GM12878 (cell line): ENCODE measurements around the gene TMCC2. TPM values are rescaled to one million over a fixed set of nuclear protein-coding genes. Genes with fewer than 3 reads are reported as not detected.

Experiments used
- ATAC-seq: fragments of 200-7000 bp; cut with Tn5 transposase; 3 replicates; pipeline ENCODE4 v1.9.1; 2020; ENCODE audit warnings: mild to moderate bottlenecking, moderate library complexity
- BruUV-seq: library from RNA; stranded (reverse); fragments of 400-500 nt; replicated peaks from 2 replicates; lab custom pipeline; 2021; lab: Mats Ljungman, UMichigan
- CTCF ChIA-PET: fragments of 300-600 bp; sonication (Branson Sonifier 250); formaldehyde crosslinking; extraction: SDS; loops from one replicate; lab custom pipeline; 2021; ENCODE audit warnings: inconsistent platforms; lab: Yijun Ruan, JAX
- POLR2A ChIA-PET: fragments of 350-600 bp; formaldehyde crosslinking; extraction: SDS; loops from one replicate; lab custom pipeline; 2021; ENCODE audit warnings: inconsistent platforms; lab: Charles Lee
- RAD21 ChIA-PET: fragments of 300-600 bp; sonication (Branson Sonifier 250); formaldehyde crosslinking; loops from one replicate; lab custom pipeline; 2023; ENCODE audit warnings: antibody characterized with exemption; ENCODE audit not compliant: unreplicated experiment; lab: Charles Lee
- SMC1A ChIA-PET: fragments of 300-600 bp; sonication (Branson Sonifier 250); formaldehyde crosslinking; loops from one replicate; lab custom pipeline; 2023; ENCODE audit not compliant: unreplicated experiment, uncharacterized antibody; lab: Charles Lee
- DNase-seq: peaks from one replicate; pipeline ENCODE4 v3.0.0-alpha.2; 2011; ENCODE audit warnings: low read depth, low spot score
- FAIRE-seq: peaks from 3 replicates; lab custom pipeline; 2011; peaks lifted over from hg19 to GRCh38; lab: Jason Lieb, UNC
- H2AFZ ChIP-seq: 2 replicates; pipeline ENCODE4 v1.6.0; 2011; ENCODE audit warnings: low read depth, low read length, control low read depth; ENCODE audit not compliant: control insufficient read depth
- H3K27ac ChIP-seq: 2 replicates; pipeline ENCODE4 v1.5.1; 2011; ENCODE audit warnings: control low read depth; ENCODE audit not compliant: control insufficient read depth, insufficient read depth
- H3K27me3 ChIP-seq, 2 experiments: replicated peaks in 1 of 2; 2 replicates each; pipeline versions ENCODE4 v1.6.0 to v1.6.1; 2011; ENCODE audit warnings: low read length in 1 of 2; ENCODE audit not compliant: control insufficient read depth in 2 of 2, insufficient read depth in 2 of 2
- H3K36me3 ChIP-seq, 2 experiments: 2 replicates each; pipeline ENCODE4 v1.5.1; 2011; ENCODE audit warnings: low read length in 1 of 2; ENCODE audit not compliant: control insufficient read depth in 2 of 2, insufficient read depth in 2 of 2
- H3K4me1 ChIP-seq: 2 replicates; pipeline ENCODE4 v1.6.1; 2011; ENCODE audit warnings: mild to moderate bottlenecking, low read length, moderate library complexity, mixed read lengths; ENCODE audit not compliant: control insufficient read depth, insufficient read depth
- H3K4me2 ChIP-seq: 2 replicates; pipeline ENCODE4 v1.6.0; 2011; ENCODE audit warnings: control low read depth; ENCODE audit not compliant: control insufficient read depth, insufficient read depth
- H3K4me3 ChIP-seq: fragments of 200-600 bp; sonication (generic); 2 replicates; pipeline ENCODE4 v1.5.1; 2016
- H3K79me2 ChIP-seq: 2 replicates; pipeline ENCODE4 v1.6.0; 2011; ENCODE audit warnings: low read length; ENCODE audit not compliant: control insufficient read depth, insufficient read depth
- H3K9ac ChIP-seq: 2 replicates; pipeline ENCODE4 v1.8.0; 2011; ENCODE audit warnings: low read length, control low read depth, mixed read lengths; ENCODE audit not compliant: control insufficient read depth, insufficient read depth
- H3K9me3 ChIP-seq: replicated peaks from 3 replicates; pipeline ENCODE4 v1.5.1; 2011; ENCODE audit warnings: mild to moderate bottlenecking, low read length; ENCODE audit not compliant: control insufficient read depth, insufficient read depth
- H4K20me1 ChIP-seq: 2 replicates; pipeline ENCODE4 v1.6.0; 2011; ENCODE audit not compliant: control insufficient read depth, insufficient read depth
- ATF2 ChIP-seq: IDR thresholded peaks from 2 replicates; pipeline ENCODE4 v1.6.1; 2012; ENCODE audit warnings: low read length, inconsistent platforms
- BHLHE40 ChIP-seq, 2 experiments: fragments of 450-650 bp in 1 of 2; IDR thresholded peaks; 2 replicates each; pipeline ENCODE4 v1.6.1; 2011 to 2017; ENCODE audit warnings: low read depth in 2 of 2, borderline replicate concordance in 1 of 2, improper control_type of control experiment in 1 of 2, low read length in 1 of 2, mild to moderate bottlenecking in 1 of 2
- BRCA1 ChIP-seq: IDR thresholded peaks from 2 replicates; pipeline ENCODE4 v1.6.1; 2011; ENCODE audit warnings: low read depth, low read length, improper control_type of control experiment
- CTCF ChIP-seq, 3 experiments: IDR thresholded peaks in 2 of 3; conservative IDR thresholded peaks in 1 of 3; 2 replicates each; pipeline ENCODE4 v1.5.1; 2011; ENCODE audit warnings: low read depth in 3 of 3, low read length in 3 of 3, mild to moderate bottlenecking in 3 of 3, control low read depth in 2 of 3, moderate library complexity in 2 of 3, inconsistent platforms in 1 of 3, mixed read lengths in 1 of 3; ENCODE audit not compliant: control insufficient read depth in 2 of 3, insufficient read depth in 1 of 3; ENCODE audit errors: extremely low read depth in 1 of 3
- GABPA ChIP-seq: IDR thresholded peaks from 2 replicates; pipeline ENCODE4 v1.6.1; 2014; ENCODE audit warnings: antibody characterized with exemption, low read depth, mild to moderate bottlenecking, inconsistent platforms
- JUND ChIP-seq: IDR thresholded peaks from 2 replicates; pipeline ENCODE4 v1.6.1; 2012; ENCODE audit warnings: low read depth, mild to moderate bottlenecking, low read length, improper control_type of control experiment, moderate library complexity
- PAX5 ChIP-seq: IDR thresholded peaks from 2 replicates; pipeline ENCODE4 v1.6.1; 2011; ENCODE audit warnings: low read depth, low read length, borderline replicate concordance
- PKNOX1 ChIP-seq: fragments of 450-650 bp; IDR thresholded peaks from 2 replicates; pipeline ENCODE4 v1.6.1; 2016; ENCODE audit warnings: mild to moderate bottlenecking
- RAD21 ChIP-seq: IDR thresholded peaks from 2 replicates; pipeline ENCODE4 v1.6.1; 2011; ENCODE audit warnings: mild to moderate bottlenecking, low read depth, low read length, moderate library complexity; ENCODE audit not compliant: insufficient read depth
- RUNX3 ChIP-seq: IDR thresholded peaks from 2 replicates; pipeline ENCODE4 v1.6.1; 2012; ENCODE audit warnings: low read length, inconsistent platforms
- TCF12 ChIP-seq: IDR thresholded peaks from 2 replicates; pipeline ENCODE4 v1.6.1; 2011; ENCODE audit warnings: low read depth, mild to moderate bottlenecking, low read length
- whole genome bisulfite sequencing: methylation state at CpG from one replicate; pipeline ENCODE4 v1.1.6; 2016; ENCODE audit warnings: low lambda C conversion rate; ENCODE audit not compliant: insufficient replicate concordance, insufficient coverage; ENCODE audit errors: missing lambda C conversion rate; 5-methylcytosine and 5-hydroxymethylcytosine counted together
- in situ Hi-C: fragments of 300-500 bp; cut with MboI; formaldehyde crosslinking; loops from 9 replicates; pipeline ENCODE4 v1.14.3; 2018; ENCODE audit warnings: mixed read lengths
- intact Hi-C: fragments of 100-400 bp; cut with micrococcal nuclease; formaldehyde crosslinking; loops from one replicate; pipeline ENCODE4 v1.14.2; 2022; ENCODE audit not compliant: unreplicated experiment
- polyA plus RNA-seq, 11 experiments: library from polyadenylated mRNA; depleted of rRNA in 4 of 11; unstranded in 6 of 11; stranded (reverse) in 5 of 11; fragments of >200 nt; fragmentation: Nextera tagmentation in 4 of 11; fragmentation: Illumina TruSeq in 1 of 11; extraction: Ambion mirVana in 4 of 11; extraction: Trizol in 1 of 11; gene quantifications; 1 replicate in 1 of 11; 2 replicates in 10 of 11; pipeline versions ENCODE4 v1.2.1 to v1.2.3, GENCODE V29; 2011 to 2016; ENCODE audit warnings: inconsistent platforms in 2 of 11, missing spikeins in 2 of 11, low read depth in 1 of 11
- total RNA-seq, 4 experiments: library from RNA; depleted of rRNA in 3 of 4; stranded (reverse); fragments of >200 nt in 3 of 4; fragmentation: Illumina TruSeq in 1 of 4; extraction: Trizol in 1 of 4; gene quantifications; 2 replicates each; pipeline versions ENCODE4 v1.2.1 to v1.2.3, GENCODE V29; 2013 to 2021
- TF ChIP-seq, protein P1 (sequence below): IDR thresholded peaks from 2 replicates; pipeline ENCODE4 v1.6.1; 2012; ENCODE audit warnings: low read depth, low read length, improper control_type of control experiment

The TMCC2 gene
- total and polyA plus RNA-seq, 10 of the 15 experiments (the other 5 are each of a cell fraction or from before 2014, with no cell fraction given) = 0.06 to 2.3 (median 0.76) TPM

DNA sequence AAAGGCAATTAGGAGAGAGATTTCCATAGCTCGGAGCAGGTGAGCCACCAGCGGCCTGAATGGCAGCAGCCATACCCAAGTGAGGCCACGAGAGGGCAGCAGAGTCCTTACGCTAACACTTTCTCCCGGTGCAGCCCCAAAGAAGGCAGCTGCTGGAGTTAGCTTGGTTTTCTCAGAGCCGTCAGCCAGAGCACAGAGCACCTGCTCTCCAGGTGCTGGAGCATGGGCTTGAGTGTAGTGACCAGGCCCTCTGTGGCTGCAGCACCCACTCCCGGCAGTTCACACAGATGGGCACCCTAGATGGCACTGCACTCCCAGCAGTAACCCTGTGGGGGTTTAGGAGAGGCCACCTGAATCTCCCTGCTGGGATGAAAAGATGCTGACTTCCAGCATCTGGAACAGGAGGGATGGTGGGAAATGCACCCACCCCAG lies 45.8 kb downstream of the TMCC2 start (continued):
- TF ChIP-seq ATF2 = no peak
- 0 out of 2 replicates have a peak, but pooled peaks have one; percentile 45 for TF ChIP-seq PKNOX1
- TF ChIP-seq TCF12 = peak; percentile 94
- TF ChIP-seq, protein P1, sequence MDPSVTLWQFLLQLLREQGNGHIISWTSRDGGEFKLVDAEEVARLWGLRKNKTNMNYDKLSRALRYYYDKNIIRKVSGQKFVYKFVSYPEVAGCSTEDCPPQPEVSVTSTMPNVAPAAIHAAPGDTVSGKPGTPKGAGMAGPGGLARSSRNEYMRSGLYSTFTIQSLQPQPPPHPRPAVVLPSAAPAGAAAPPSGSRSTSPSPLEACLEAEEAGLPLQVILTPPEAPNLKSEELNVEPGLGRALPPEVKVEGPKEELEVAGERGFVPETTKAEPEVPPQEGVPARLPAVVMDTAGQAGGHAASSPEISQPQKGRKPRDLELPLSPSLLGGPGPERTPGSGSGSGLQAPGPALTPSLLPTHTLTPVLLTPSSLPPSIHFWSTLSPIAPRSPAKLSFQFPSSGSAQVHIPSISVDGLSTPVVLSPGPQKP = no peak

GRCh38 chr1:205274041-205274691 lies 46.4 kb downstream of the TMCC2 start:
- Histone ChIP-seq H3K79me2 (no peaks in the 10 kb centered on the region), H3K27ac (no peak overlapping the region), H3K9me3 (no peaks in the 10 kb centered on the region), H3K4me1 (peaks cover 3% of the 10 kb centered on the region; the same call in 1 of the 2 replicates), H3K27me3 (peaks cover 0 to 2% of the 10 kb centered on the region in 2 experiments; a peak in 1 of 4 replicates), H4K20me1 (no peaks in the 10 kb centered on the region), H3K9ac (no peak overlapping the region), H3K4me3 (no peak overlapping the region), H3K4me2 (no peak overlapping the region), H3K36me3 (no peaks in the 10 kb centered on the region), H2AFZ (no peak overlapping the region)
- ATAC-seq (peak; percentile 59), FAIRE-seq (no peak), DNase-seq (no peak)
- ChIA-PET RAD21 (interaction anchor here (0.7 to 13.6 kb wide), 30 partner anchors 9 to 499 kb away, joined by 3 to 892 read pairs (median 7); partner anchors contain the start of genes NUAK2 and TMCC2), POLR2A (interaction anchor here (0.7 to 6.2 kb wide), 11 partner anchors 12 to 211 kb away, joined by 3 to 91 read pairs (median 3); partner anchors contain the start of gene NUAK2), SMC1A (interaction anchor here (0.6 to 25.9 kb wide), 23 partner anchors 9 to 384 kb away, joined by 3 to 1445 read pairs (median 4); partner anchors contain the start of gene NUAK2), CTCF (interaction anchor here (0.8 to 42.1 kb wide), 31 partner anchors 9 to 384 kb away, joined by 3 to 2333 read pairs (median 6); partner anchors contain the start of genes KLHDC8A, NUAK2 and TMCC2)
- intact Hi-C loops (loop anchor here (10.0 kb wide), 1 partner anchor 251 kb away; no protein-coding TSS in a partner anchor), in situ Hi-C loops (loop anchor here (5.0 kb wide), 1 partner anchor 213 kb away; no protein-coding TSS in a partner anchor)
- 41% methylated on average over 8 of the region's 8 CpGs for WGBS
- no TSS peak for BruUV-seq
- peak; percentile 92 for TF ChIP-seq PAX5
- TF ChIP-seq PKNOX1 = peak; percentile 91
- no peak for TF ChIP-seq GABPA
- TF ChIP-seq BRCA1 = no peak
- TF ChIP-seq RAD21 = no peak
- no peak; a peak in 1 of 4 replicates for TF ChIP-seq BHLHE40 (IDR thresholded peaks at IDR 0.05; ENCODE audit: borderline replicate concordance in 1 of 2, low read depth in 2 of 2, low read length in 1 of 2)
- TF ChIP-seq JUND = no peak
- no peak for TF ChIP-seq RUNX3
- no peak for TF ChIP-seq CTCF (IDR thresholded peaks at IDR 0.05 in 2 of 3, conservative IDR thresholded peaks at IDR 0.05 in 1 of 3; ENCODE audit: control insufficient read depth in 2 of 3, extremely low read depth in 1 of 3, insufficient read depth in 1 of 3, low read depth in 3 of 3, low read length in 3 of 3)
